H9 (cell line): ENCODE results near the gene LSM7. TPM values are rescaled to one million over a fixed set of nuclear protein-coding genes. Genes with fewer than 3 reads are reported as not detected.

ENCODE experiments used
- DNase-seq: peaks from one replicate; pipeline ENCODE4 v3.0.0-alpha.2; 2017
- H2AFZ ChIP-seq: one replicate; pipeline ENCODE4 v1.6.1; 2013; ENCODE audit warnings: mild to moderate bottlenecking, low read length, control low read depth, moderate library complexity
- H2AK5ac ChIP-seq: 2 replicates; pipeline ENCODE4 v1.6.1; 2013; ENCODE audit warnings: low read length, control low read depth, mixed read lengths; ENCODE audit not compliant: insufficient read length
- H2BK120ac ChIP-seq: one replicate; pipeline ENCODE4 v1.6.1; 2013; ENCODE audit warnings: low read depth, mild to moderate bottlenecking, low read length, control low read depth, inconsistent platforms; ENCODE audit not compliant: poor library complexity, severe bottlenecking
- H2BK12ac ChIP-seq: 2 replicates; pipeline ENCODE4 v1.6.1; 2013; ENCODE audit warnings: low read length, control low read depth, mixed read lengths, low read depth; ENCODE audit not compliant: insufficient read length
- H2BK15ac ChIP-seq: 2 replicates; pipeline ENCODE4 v1.6.1; 2013; ENCODE audit warnings: low read depth, low read length, control low read depth
- H2BK20ac ChIP-seq: one replicate; pipeline ENCODE4 v1.6.1; 2013; ENCODE audit warnings: low read depth, mild to moderate bottlenecking, low read length, control low read depth, inconsistent platforms; ENCODE audit not compliant: poor library complexity, severe bottlenecking
- H2BK5ac ChIP-seq: 2 replicates; pipeline ENCODE4 v1.6.1; 2013; ENCODE audit warnings: low read length, control low read depth, mixed read lengths; ENCODE audit not compliant: insufficient read length
- H3K14ac ChIP-seq: 2 replicates; pipeline ENCODE4 v1.6.1; 2013; ENCODE audit warnings: low read length, control low read depth; ENCODE audit not compliant: insufficient read depth
- H3K18ac ChIP-seq: 2 replicates; pipeline ENCODE4 v1.6.1; 2013; ENCODE audit warnings: low read depth, mild to moderate bottlenecking, mixed read lengths, low read length, control low read depth; ENCODE audit not compliant: insufficient read length
- H3K23ac ChIP-seq: 2 replicates; pipeline ENCODE4 v1.6.1; 2013; ENCODE audit warnings: low read length, control low read depth, mixed read lengths, low read depth; ENCODE audit not compliant: insufficient read length
- H3K23me2 ChIP-seq: 2 replicates; pipeline ENCODE4 v1.6.1; 2013; ENCODE audit warnings: low read depth, mild to moderate bottlenecking, mixed read lengths, low read length, control low read depth; ENCODE audit not compliant: insufficient read length, poor library complexity, severe bottlenecking
- H3K27ac ChIP-seq: 2 replicates; pipeline ENCODE4 v1.5.1; 2013; ENCODE audit warnings: low read length, control low read depth, mixed read lengths, low read depth; ENCODE audit not compliant: insufficient read length
- H3K27me3 ChIP-seq: 2 replicates; pipeline ENCODE4 v1.6.1; 2013; ENCODE audit warnings: low read length, control low read depth, inconsistent platforms; ENCODE audit not compliant: insufficient read depth
- H3K4ac ChIP-seq: 2 replicates; pipeline ENCODE4 v1.6.1; 2013; ENCODE audit warnings: low read depth, mild to moderate bottlenecking, control low read depth, inconsistent platforms, low read length, moderate library complexity
- H3K4me1 ChIP-seq: 2 replicates; pipeline ENCODE4 v1.6.1; 2013; ENCODE audit warnings: low read length, control low read depth, inconsistent platforms; ENCODE audit not compliant: insufficient read depth
- H3K4me2 ChIP-seq: 2 replicates; pipeline ENCODE4 v1.6.1; 2013; ENCODE audit warnings: low read length, control low read depth, mixed read lengths; ENCODE audit not compliant: insufficient read length, insufficient read depth
- H3K56ac ChIP-seq: 2 replicates; pipeline ENCODE4 v1.6.1; 2013; ENCODE audit warnings: low read depth, mild to moderate bottlenecking, mixed read lengths, low read length, control low read depth; ENCODE audit not compliant: insufficient read length
- H3K79me1 ChIP-seq: 2 replicates; pipeline ENCODE4 v1.6.1; 2013; ENCODE audit warnings: low read depth, mild to moderate bottlenecking, moderate library complexity, low read length, control low read depth, inconsistent platforms; ENCODE audit not compliant: insufficient read depth, poor library complexity, severe bottlenecking
- H3K79me2 ChIP-seq: 2 replicates; pipeline ENCODE4 v1.6.1; 2013; ENCODE audit warnings: low read length, control low read depth, inconsistent platforms; ENCODE audit not compliant: insufficient read depth
- H3K9ac ChIP-seq: 2 replicates; pipeline ENCODE4 v1.6.1; 2013; ENCODE audit warnings: low read length, control low read depth, mixed read lengths; ENCODE audit not compliant: insufficient read length; ENCODE audit errors: extremely low read depth
- H3K9me3 ChIP-seq: one replicate; pipeline ENCODE4 v1.6.1; 2013; ENCODE audit warnings: low read depth, low read length, inconsistent platforms; ENCODE audit not compliant: control insufficient read depth
- H3T11ph ChIP-seq: one replicate; pipeline ENCODE4 v1.6.1; 2013; ENCODE audit warnings: mild to moderate bottlenecking, low read length, control low read depth, inconsistent platforms
- H4K20me1 ChIP-seq: one replicate; pipeline ENCODE4 v1.6.1; 2013; ENCODE audit not compliant: control insufficient read depth, insufficient read length, insufficient read depth
- H4K5ac ChIP-seq: 2 replicates; pipeline ENCODE4 v1.6.1; 2013; ENCODE audit warnings: low read depth, mild to moderate bottlenecking, mixed read lengths, low read length, control low read depth; ENCODE audit not compliant: insufficient read length
- H4K8ac ChIP-seq: replicated peaks from 2 replicates; pipeline ENCODE4 v1.6.1; 2013; ENCODE audit warnings: low read length, control low read depth, mixed read lengths, low read depth; ENCODE audit not compliant: insufficient read length
- H4K91ac ChIP-seq: 2 replicates; pipeline ENCODE4 v1.6.1; 2013; ENCODE audit warnings: low read depth, mild to moderate bottlenecking, moderate library complexity, mixed read lengths, low read length, control low read depth; ENCODE audit not compliant: insufficient read length
- H3K27ac Mint-ChIP-seq, 3 experiments: 2 replicates in 2 of 3; 3 replicates in 1 of 3; pipeline ENCODE4 v1.8.0; 2020 to 2021; ENCODE audit warnings: mixed read lengths in 3 of 3, mild to moderate bottlenecking in 1 of 3, moderate library complexity in 1 of 3
- H3K27me3 Mint-ChIP-seq: 2 replicates; pipeline ENCODE4 v1.8.0; 2021; ENCODE audit warnings: low read depth, mild to moderate bottlenecking, moderate library complexity, mixed read lengths
- H3K36me3 Mint-ChIP-seq, 3 experiments: 2 replicates in 2 of 3; 3 replicates in 1 of 3; pipeline ENCODE4 v1.8.0; 2020 to 2021; ENCODE audit warnings: low read depth in 3 of 3, mixed read lengths in 3 of 3; ENCODE audit not compliant: insufficient read depth in 1 of 3
- H3K4me1 Mint-ChIP-seq, 2 experiments: 2 replicates each; pipeline ENCODE4 v1.8.0; 2020; ENCODE audit warnings: mixed read lengths in 2 of 2
- H3K4me3 Mint-ChIP-seq, 2 experiments: 2 replicates in 1 of 2; 3 replicates in 1 of 2; pipeline ENCODE4 v1.8.0; 2020 to 2021; ENCODE audit warnings: mild to moderate bottlenecking in 2 of 2, mixed read lengths in 2 of 2, moderate library complexity in 1 of 2
- H3K9me3 Mint-ChIP-seq, 2 experiments: 2 replicates in 1 of 2; 3 replicates in 1 of 2; pipeline ENCODE4 v1.8.0; 2020; ENCODE audit warnings: mild to moderate bottlenecking in 2 of 2, mixed read lengths in 2 of 2, moderate library complexity in 1 of 2
- WGBS: extraction: QIAGEN DNeasy Blood & Tissue Kit; methylation state at CpG from one replicate; pipeline ENCODE4 v1.1.7; 2013; ENCODE audit warnings: missing lambda C conversion rate, low lambda C conversion rate, mixed read lengths; ENCODE audit not compliant: insufficient read length; ENCODE audit errors: extremely low coverage; 5-methylcytosine and 5-hydroxymethylcytosine counted together
- total RNA-seq: library from RNA; stranded (reverse); gene quantifications from 2 replicates; pipeline ENCODE4 v1.2.1, GENCODE V29; 2021
- TF ChIP-seq, protein P1 (sequence below): fragments of 200-600 bp; sonication (generic); conservative IDR thresholded peaks from 3 replicates; pipeline ENCODE4 v1.8.0; 2021; ENCODE audit warnings: antibody characterized with exemption, mild to moderate bottlenecking

LSM7 gene
- total RNA-seq, 1 experiment from 2014 or later: 187 TPM

DNA sequence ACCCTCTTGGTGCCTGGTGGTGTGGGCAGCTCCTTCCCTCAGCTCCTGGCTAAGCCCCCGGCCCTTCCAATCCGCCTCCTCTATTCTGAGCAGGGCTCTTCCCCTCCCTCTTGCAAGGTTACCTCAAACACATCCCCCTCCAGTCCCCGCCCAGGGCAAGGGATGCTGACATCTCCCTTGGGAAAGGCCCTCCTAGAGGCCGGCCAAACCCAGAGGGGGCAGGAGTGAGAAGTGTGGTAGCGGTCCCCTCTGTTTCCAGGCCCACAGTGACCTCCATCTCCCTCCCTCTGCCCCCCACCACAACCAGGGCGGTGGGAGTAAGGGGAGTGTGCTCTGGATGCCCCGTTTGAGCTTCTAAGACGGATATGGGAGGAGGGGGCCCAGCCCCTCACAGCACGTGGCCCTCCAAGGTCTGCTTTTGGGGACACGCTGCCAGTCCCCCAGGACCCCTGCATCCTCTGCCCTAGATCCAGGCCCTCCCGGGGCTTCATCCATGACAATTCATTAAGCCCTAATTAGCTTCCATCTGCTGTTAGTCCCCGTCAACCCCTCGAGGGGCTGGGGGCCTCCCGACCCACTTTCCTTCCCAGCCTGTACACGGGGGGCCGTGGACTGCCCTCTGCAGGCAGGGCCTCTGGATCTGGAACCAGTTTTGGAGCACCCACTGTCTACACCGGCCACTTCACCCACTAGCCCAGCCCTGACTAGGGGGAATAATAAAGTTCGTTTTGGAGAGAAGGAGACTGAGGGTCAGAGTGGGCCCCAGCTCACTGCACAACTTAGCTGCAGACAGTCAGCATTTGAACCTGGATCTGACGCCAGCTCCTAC is 22.7 kb downstream of the LSM7 start:
- Histone ChIP-seq H2BK20ac (no peak overlapping the region), H4K5ac (no peak overlapping the region)

More for the DNA sequence above, 22.7 kb downstream of the LSM7 start:
- DNase-seq: no peak
- Histone ChIP-seq H3K4me1 (no peaks in the 10 kb centered on the region), H3K18ac (no peak overlapping the region), H4K91ac (no peak overlapping the region), H3K27ac (no peak overlapping the region), H3K9ac (no peak overlapping the region), H4K20me1 (no peaks in the 10 kb centered on the region), H4K8ac (no peak overlapping the region), H2AK5ac (no peak overlapping the region), H2BK5ac (no peak overlapping the region), H3K4ac (no peak overlapping the region), H3K9me3 (no peaks in the 10 kb centered on the region), H2AFZ (no peak overlapping the region), H3K79me1 (no peaks in the 10 kb centered on the region), H3K4me2 (no peak overlapping the region), H3K14ac (no peak overlapping the region), H3K56ac (no peak overlapping the region), H3K23ac (no peak overlapping the region), H2BK12ac (no peak overlapping the region), H3T11ph (no peak overlapping the region), H3K27me3 (no peaks in the 10 kb centered on the region; the same call in 1 of the 2 replicates), H3K23me2 (no peaks in the 10 kb centered on the region), H3K79me2 (no peaks in the 10 kb centered on the region), H2BK120ac (no peak overlapping the region), H2BK15ac (no peak overlapping the region)
- Mint-ChIP-seq H3K27me3 (peaks cover 86% of the 10 kb centered on the region), H3K4me3 (no peak overlapping the region; a peak in 1 of 5 replicates), H3K36me3 (peaks cover 0 to 4% (median 2%) of the 10 kb centered on the region in 3 experiments; a peak in 4 of 7 replicates), H3K4me1 (peaks cover 5 to 27% of the 10 kb centered on the region in 2 experiments), H3K9me3 (peaks cover 0 to 4% of the 10 kb centered on the region in 2 experiments; a peak in 1 of 5 replicates), H3K27ac (no peak overlapping the region; a peak in 1 of 7 replicates)
- TF ChIP-seq, protein P1, sequence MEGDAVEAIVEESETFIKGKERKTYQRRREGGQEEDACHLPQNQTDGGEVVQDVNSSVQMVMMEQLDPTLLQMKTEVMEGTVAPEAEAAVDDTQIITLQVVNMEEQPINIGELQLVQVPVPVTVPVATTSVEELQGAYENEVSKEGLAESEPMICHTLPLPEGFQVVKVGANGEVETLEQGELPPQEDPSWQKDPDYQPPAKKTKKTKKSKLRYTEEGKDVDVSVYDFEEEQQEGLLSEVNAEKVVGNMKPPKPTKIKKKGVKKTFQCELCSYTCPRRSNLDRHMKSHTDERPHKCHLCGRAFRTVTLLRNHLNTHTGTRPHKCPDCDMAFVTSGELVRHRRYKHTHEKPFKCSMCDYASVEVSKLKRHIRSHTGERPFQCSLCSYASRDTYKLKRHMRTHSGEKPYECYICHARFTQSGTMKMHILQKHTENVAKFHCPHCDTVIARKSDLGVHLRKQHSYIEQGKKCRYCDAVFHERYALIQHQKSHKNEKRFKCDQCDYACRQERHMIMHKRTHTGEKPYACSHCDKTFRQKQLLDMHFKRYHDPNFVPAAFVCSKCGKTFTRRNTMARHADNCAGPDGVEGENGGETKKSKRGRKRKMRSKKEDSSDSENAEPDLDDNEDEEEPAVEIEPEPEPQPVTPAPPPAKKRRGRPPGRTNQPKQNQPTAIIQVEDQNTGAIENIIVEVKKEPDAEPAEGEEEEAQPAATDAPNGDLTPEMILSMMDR: no peak
- WGBS: no CpG with 5 or more reads among the region's 19 CpGs
